Adipocyte (in vitro differentiated cells): ENCODE results near the gene PDIA5.
A peak's percentile ranks its signal among the peaks of the same experiment; 100 is the strongest.

Experiments
- DNase-seq: peaks from one replicate; pipeline ENCODE4 v3.0.0-alpha.2; 2015; ENCODE audit warnings: low read depth
- H3K27me3 ChIP-seq: replicated peaks from 2 replicates; pipeline ENCODE4 v1.7.0; 2013; ENCODE audit warnings: mild to moderate bottlenecking, low read length, moderate library complexity; ENCODE audit not compliant: control insufficient read depth, insufficient read depth
- H3K36me3 ChIP-seq: 2 replicates; pipeline ENCODE4 v1.7.0; 2013; ENCODE audit warnings: low read length, mild to moderate bottlenecking, moderate library complexity; ENCODE audit not compliant: control insufficient read depth, insufficient read depth, severe bottlenecking
- H3K4me1 ChIP-seq: 2 replicates; pipeline ENCODE4 v1.7.0; 2013; ENCODE audit warnings: mild to moderate bottlenecking, low read length, moderate library complexity; ENCODE audit not compliant: control insufficient read depth, insufficient read depth
- H3K4me3 ChIP-seq: 2 replicates; pipeline ENCODE4 v1.7.0; 2013; ENCODE audit warnings: mild to moderate bottlenecking, low read length, moderate library complexity
- H3K9ac ChIP-seq: 2 replicates; pipeline ENCODE4 v1.7.0; 2013; ENCODE audit warnings: mild to moderate bottlenecking, low read length, moderate library complexity
- H3K9me3 ChIP-seq: 2 replicates; pipeline ENCODE4 v1.7.0; 2013; ENCODE audit warnings: mild to moderate bottlenecking, low read length, moderate library complexity; ENCODE audit not compliant: control insufficient read depth

PDIA5 gene

DNA sequence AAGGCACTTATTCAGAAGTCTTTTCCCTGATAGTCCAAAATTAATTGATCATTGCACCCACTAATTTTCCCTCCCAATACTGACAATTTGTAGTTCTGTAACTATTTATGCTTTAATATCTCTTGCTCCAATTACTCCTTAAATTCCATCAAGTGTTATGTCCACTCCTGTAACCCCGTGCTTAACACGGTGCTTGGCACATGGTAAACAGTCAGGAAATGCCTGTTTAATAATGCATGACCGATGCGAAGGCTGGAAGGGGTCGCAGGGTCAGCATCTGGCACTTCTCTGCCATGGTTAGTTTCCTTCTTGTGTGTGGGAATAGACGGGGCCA, 134.4 kb downstream of the PDIA5 start:
- Histone ChIP-seq H3K9ac (peak overlapping the region; percentile 94), H3K9me3 (peaks cover 3% of the 10 kb centered on the region), H3K4me3 (peak overlapping the region; percentile 97), H3K36me3 (no peaks in the 10 kb centered on the region), H3K4me1 (peaks cover 11% of the 10 kb centered on the region), H3K27me3 (no peaks in the 10 kb centered on the region)
- no peak for DNase-seq

DNA sequence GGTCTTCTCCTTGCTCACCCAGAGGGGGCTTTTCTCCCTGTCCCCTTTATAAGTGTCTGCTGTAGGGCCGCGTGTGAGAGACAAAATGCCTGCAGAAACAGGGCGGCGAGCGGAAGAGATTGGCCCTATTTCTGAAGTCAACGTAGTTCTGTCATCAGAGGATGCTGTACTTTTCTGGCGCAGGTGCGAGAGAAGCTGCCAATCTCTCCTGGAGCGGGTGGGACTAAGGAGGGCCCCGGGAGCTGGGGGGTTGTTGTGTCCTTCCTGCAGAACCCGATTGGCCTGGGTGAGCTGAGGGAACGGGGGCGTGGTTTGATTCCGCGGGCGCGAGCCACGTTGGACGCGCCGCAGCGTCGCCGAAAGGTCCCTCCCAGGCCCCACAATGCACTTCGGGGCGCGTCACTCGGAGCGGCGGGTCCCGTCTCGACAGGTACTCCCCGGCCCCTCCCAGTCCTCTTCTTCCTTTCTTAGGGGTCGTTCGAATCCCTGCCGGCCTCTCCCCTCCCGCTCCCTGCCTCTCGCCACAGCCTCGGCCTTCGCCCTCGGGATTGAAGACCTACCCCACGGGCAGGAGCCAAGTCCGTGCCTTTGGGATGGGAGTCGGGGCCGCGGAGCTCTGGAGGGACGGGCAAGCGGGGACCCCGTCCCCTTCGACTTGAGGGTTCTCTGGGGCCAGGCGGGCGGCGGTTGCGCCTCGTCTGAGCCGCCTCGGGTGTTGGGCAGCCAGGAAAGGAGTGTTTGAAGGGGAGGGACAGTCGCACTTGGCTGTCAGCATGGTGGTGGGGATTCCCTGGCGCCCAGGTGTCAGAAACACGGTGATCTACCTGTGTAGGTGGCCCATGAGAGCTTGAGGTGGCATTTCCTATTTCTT, 135.0 kb downstream of the PDIA5 start, which contains the start of gene SEC22A:
TSS of gene SEC22A (plus strand) at position 387 of the 871 bp plus-strand sequence. CDS start 7,275 bp downstream, outside the sequence.
- no peaks in the 10 kb centered on the region for H3K27me3 ChIP-seq
- peaks cover 3% of the 10 kb centered on the region for H3K9me3 ChIP-seq
- H3K4me1 ChIP-seq: peaks cover 11% of the 10 kb centered on the region
- peak; percentile 97 for DNase-seq
- H3K36me3 ChIP-seq: no peaks in the 10 kb centered on the region
- H3K9ac ChIP-seq: peak within 1 kb of the TSS; percentile 94
- peak within 1 kb of the TSS; percentile 97 for H3K4me3 ChIP-seq

DNA sequence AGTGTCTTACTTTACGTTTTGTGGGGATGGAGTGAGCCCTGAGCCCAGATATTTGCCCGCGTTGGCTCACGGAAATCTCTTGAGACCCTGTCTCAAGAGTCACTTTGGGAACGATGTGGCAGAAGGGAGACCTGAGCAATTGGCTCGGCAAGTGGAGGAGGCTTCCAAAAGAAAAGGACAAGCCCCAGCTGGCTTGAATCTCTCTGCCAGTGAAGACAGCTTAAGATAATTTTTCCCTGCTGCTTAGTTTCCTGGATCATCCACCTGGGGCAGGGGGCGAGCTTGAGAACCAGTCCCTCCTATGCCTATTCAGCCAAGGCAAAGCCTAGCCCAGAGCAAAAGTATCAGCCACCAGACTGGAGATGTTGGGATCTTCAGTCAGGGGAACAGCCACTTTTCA, 135.6 kb downstream of the PDIA5 start:
- Histone ChIP-seq H3K4me3 (peak overlapping the region; percentile 97), H3K36me3 (no peaks in the 10 kb centered on the region), H3K27me3 (no peaks in the 10 kb centered on the region), H3K9me3 (peaks cover 3% of the 10 kb centered on the region), H3K4me1 (peaks cover 11% of the 10 kb centered on the region), H3K9ac (peak overlapping the region; percentile 94)
- peak; percentile 27 for DNase-seq
